HEK293T (cell line): ENCODE measurements around the gene PGAP3.

Experiments used
- CTCF ChIA-PET: fragments of 350-600 bp; formaldehyde crosslinking; extraction: SDS; loops from one replicate; lab custom pipeline; 2021; ENCODE audit warnings: antibody characterized with exemption, inconsistent platforms; lab: Yijun Ruan, JAX
- POLR2A ChIA-PET: fragments of 350-600 bp; formaldehyde crosslinking; extraction: SDS; loops from one replicate; lab custom pipeline; 2020; ENCODE audit warnings: antibody characterized with exemption, inconsistent platforms; lab: Yijun Ruan, JAX
- DNase-seq: peaks from one replicate; pipeline ENCODE4 v3.0.0; 2012; ENCODE audit warnings: mixed read lengths; ENCODE audit errors: extremely low spot score
- ARNT ChIP-seq: fragments of 450-650 bp; IDR thresholded peaks from 2 replicates; pipeline ENCODE4 v1.6.1; 2017; ENCODE audit warnings: mild to moderate bottlenecking
- BHLHE40 ChIP-seq: fragments of 450-650 bp; IDR thresholded peaks from 2 replicates; pipeline ENCODE4 v1.6.1; 2016; ENCODE audit warnings: mild to moderate bottlenecking, moderate library complexity, borderline replicate concordance
- CTBP1 ChIP-seq: fragments of 450-650 bp; IDR thresholded peaks from 2 replicates; pipeline ENCODE4 v1.6.1; 2016; ENCODE audit warnings: borderline replicate concordance
- ELF4 ChIP-seq: fragments of 450-650 bp; IDR thresholded peaks from 2 replicates; pipeline ENCODE4 v1.6.1; 2017; ENCODE audit warnings: antibody characterized with exemption
- FOXA1 ChIP-seq: fragments of 450-650 bp; IDR thresholded peaks from 2 replicates; pipeline ENCODE4 v1.6.1; 2016; ENCODE audit warnings: mild to moderate bottlenecking
- FOXK2 ChIP-seq: fragments of 450-650 bp; IDR thresholded peaks from 2 replicates; pipeline ENCODE4 v1.6.1; 2016; ENCODE audit warnings: mild to moderate bottlenecking
- FOXM1 ChIP-seq: fragments of 450-650 bp; IDR thresholded peaks from 2 replicates; pipeline ENCODE4 v1.6.1; 2017; ENCODE audit warnings: mild to moderate bottlenecking, borderline replicate concordance
- HDGF ChIP-seq: fragments of 450-650 bp; IDR thresholded peaks from 2 replicates; pipeline ENCODE4 v1.6.1; 2017; ENCODE audit warnings: antibody characterized with exemption, borderline replicate concordance
- L3MBTL2 ChIP-seq: fragments of 450-650 bp; conservative IDR thresholded peaks from 2 replicates; pipeline ENCODE4 v1.6.1; 2016; ENCODE audit warnings: mild to moderate bottlenecking
- LEF1 ChIP-seq: fragments of 450-650 bp; IDR thresholded peaks from 2 replicates; pipeline ENCODE4 v1.6.1; 2017; ENCODE audit warnings: mild to moderate bottlenecking, borderline replicate concordance
- NFRKB ChIP-seq: fragments of 450-650 bp; IDR thresholded peaks from 2 replicates; pipeline ENCODE4 v1.6.1; 2016; ENCODE audit warnings: mild to moderate bottlenecking, moderate library complexity
- PKNOX1 ChIP-seq: fragments of 450-650 bp; IDR thresholded peaks from 2 replicates; pipeline ENCODE4 v1.6.1; 2016
- SP1 ChIP-seq: fragments of 450-650 bp; IDR thresholded peaks from 2 replicates; pipeline ENCODE4 v1.6.1; 2017
- SUZ12 ChIP-seq: fragments of 450-650 bp; IDR thresholded peaks from 2 replicates; pipeline ENCODE4 v1.6.1; 2016; ENCODE audit warnings: mild to moderate bottlenecking
- TARDBP ChIP-seq: fragments of 450-650 bp; IDR thresholded peaks from 2 replicates; pipeline ENCODE4 v1.6.1; 2016
- ZNF384 ChIP-seq: fragments of 450-650 bp; IDR thresholded peaks from 2 replicates; pipeline ENCODE4 v1.6.1; 2016

Gene PGAP3

GRCh38 chr17:39639043-39639442 lies 48.8 kb downstream of the PGAP3 start:
- ChIA-PET CTCF (interaction anchor here (1.9 kb wide), 1 partner anchor 15 kb away, joined by 7 read pairs; no protein-coding TSS in a partner anchor), POLR2A (interaction anchor here (1.6 to 3.1 kb wide), 2 partner anchors 8 to 13 kb away, joined by 7 to 11 read pairs; no protein-coding TSS in a partner anchor)
- DNase-seq, result no peak
- no peak for TF ChIP-seq L3MBTL2
- TF ChIP-seq LEF1, result no peak
- no peak for TF ChIP-seq ARNT
- no peak for TF ChIP-seq FOXM1
- no peak for TF ChIP-seq TARDBP
- no peak for TF ChIP-seq FOXK2
- TF ChIP-seq NFRKB, result no peak
- TF ChIP-seq HDGF, result no peak
- no peak for TF ChIP-seq PKNOX1

- DNase-seq, result no peak
- ChIA-PET CTCF (interaction anchor here (1.0 to 2.2 kb wide), 3 partner anchors 15 to 17 kb away, joined by 4 to 16 read pairs (median 9); no protein-coding TSS in a partner anchor), POLR2A (interaction anchor here (0.9 to 3.1 kb wide), 8 partner anchors 9 to 188 kb away, joined by 3 to 11 read pairs (median 6); partner anchors contain the start of genes MED1 and PGAP3)
- TF ChIP-seq ARNT (no peak), LEF1 (no peak)
These were observed 49.5 kb downstream of the PGAP3 start for GRCh38 chr17:39638317-39638716.

GRCh38 chr17:39636927-39637736 lies 50.7 kb downstream of the PGAP3 start, which contains the start of gene STARD3:
STARD3 (plus strand) TSS chr17:39637144; CDS start chr17:39653532, 16,388 bp downstream.
- peak; percentile 84 for DNase-seq
- ChIA-PET CTCF (interaction anchor here (1.0 to 2.2 kb wide), 3 partner anchors 14 to 18 kb away, joined by 4 to 16 read pairs (median 9); no protein-coding TSS in a partner anchor), POLR2A (interaction anchor here (0.7 to 3.1 kb wide), 13 partner anchors 8 to 331 kb away, joined by 3 to 11 read pairs (median 4); partner anchors contain the start of genes MED1 and PGAP3)
- TF ChIP-seq CTBP1, result no peak
- 0 out of 2 replicates have a peak, but pooled peaks have one; percentile 36 for TF ChIP-seq ELF4
- peak; percentile 72 for TF ChIP-seq L3MBTL2
- TF ChIP-seq ARNT, result peak; percentile 61; the same call in 1 of the 2 replicates
- no peak for TF ChIP-seq PKNOX1
- no peak for TF ChIP-seq HDGF

GRCh38 chr17:39636587-39636926 lies 51.3 kb downstream of the PGAP3 start:
- no peak for TF ChIP-seq PKNOX1
- no peak for TF ChIP-seq BHLHE40
- TF ChIP-seq ZNF384, result no peak
- TF ChIP-seq SP1, result no peak
- no peak for TF ChIP-seq TARDBP
- no peak for TF ChIP-seq LEF1
- TF ChIP-seq FOXA1, result no peak
- no peak for TF ChIP-seq FOXK2
- TF ChIP-seq FOXM1, result no peak
- TF ChIP-seq ELF4, result no peak
- TF ChIP-seq HDGF, result no peak
- no peak for TF ChIP-seq ARNT
- no peak for TF ChIP-seq SUZ12
- no peak for TF ChIP-seq NFRKB
- TF ChIP-seq CTBP1, result no peak
- POLR2A ChIA-PET, result interaction anchor here (0.7 to 3.1 kb wide), 8 partner anchors 8 to 330 kb away, joined by 3 to 11 read pairs (median 5); no protein-coding TSS in a partner anchor
- DNase-seq, result no peak
- CTCF ChIA-PET, result interaction anchor here (1.9 to 2.2 kb wide), 2 partner anchors 14 to 17 kb away, joined by 9 to 16 read pairs; no protein-coding TSS in a partner anchor

GRCh38 chr17:39635614-39636176 lies 52.2 kb downstream of the PGAP3 start:
- ChIA-PET POLR2A (interaction anchor here (2.2 kb wide), 1 partner anchor 46 kb away, joined by 6 read pairs; no protein-coding TSS in a partner anchor), CTCF (interaction anchor here (0.6 to 5.5 kb wide), 6 partner anchors 13 to 536 kb away, joined by 3 to 80 read pairs (median 4); no protein-coding TSS in a partner anchor)
- TF ChIP-seq HDGF (no peak), SP1 (no peak), FOXA1 (no peak), CTBP1 (no peak), PKNOX1 (no peak)
- DNase-seq, result no peak
